A549 (cell line): Measurements from ENCODE around the gene ARL2BP. TPM values are rescaled to one million over a fixed set of nuclear protein-coding genes. Genes with fewer than 3 reads are reported as not detected.

Experiments
- ATAC-seq, 2 experiments: fragments of 200-7000 bp in 1 of 2; fragments of >200 bp in 1 of 2; cut with Nextera tagmentation in 1 of 2; cut with Tn5 transposase in 1 of 2; 3 replicates each; pipeline versions ENCODE4 v1.8.0 to v1.9.1; 2018 to 2020; ENCODE audit warnings: mild to moderate bottlenecking in 1 of 2, moderate library complexity in 1 of 2
- CTCF ChIA-PET: fragments of 300-600 bp; sonication (Branson Sonifier 250); formaldehyde crosslinking; extraction: SDS; loops from one replicate; lab custom pipeline; 2021; ENCODE audit warnings: antibody characterized with exemption, inconsistent platforms; lab: Yijun Ruan, JAX
- POLR2A ChIA-PET: fragments of 350-600 bp; formaldehyde crosslinking; extraction: SDS; loops from one replicate; lab custom pipeline; 2021; ENCODE audit warnings: antibody characterized with exemption, inconsistent platforms; lab: Yijun Ruan, JAX
- DNase-seq, 2 experiments: peaks; one replicate each; pipeline versions ENCODE4 v3.0.0 to v3.0.0-alpha.2; 2011 to 2016; ENCODE audit warnings: low read depth in 1 of 2, low spot score in 1 of 2
- FAIRE-seq: peaks from 2 replicates; lab custom pipeline; 2011; peaks lifted over from hg19 to GRCh38; lab: Jason Lieb, UNC
- H3K27ac ChIP-seq, 2 experiments: fragments of >200 bp; sonication (Bioruptor Twin); formaldehyde crosslinking; 3 replicates each; pipeline ENCODE4 v1.5.1; 2016 to 2017
- H3K4me1 ChIP-seq: fragments of >200 bp; sonication (Bioruptor Twin); formaldehyde crosslinking; 3 replicates; pipeline ENCODE4 v1.6.1; 2016
- H3K4me2 ChIP-seq: fragments of >200 bp; sonication (Bioruptor Twin); formaldehyde crosslinking; 3 replicates; pipeline ENCODE4 v1.6.1; 2016
- H3K4me3 ChIP-seq: fragments of >200 bp; sonication (Bioruptor Twin); formaldehyde crosslinking; 3 replicates; pipeline ENCODE4 v1.5.1; 2016
- H3K9me3 ChIP-seq: fragments of >200 bp; sonication (Bioruptor Twin); formaldehyde crosslinking; 3 replicates; pipeline ENCODE4 v1.6.1; 2016
- CBX8 ChIP-seq: fragments of 200-600 bp; sonication (generic); IDR thresholded peaks from 2 replicates; pipeline ENCODE4 v1.6.1; 2016
- CHD2 ChIP-seq: fragments of 150-350 bp; IDR thresholded peaks from 2 replicates; pipeline ENCODE4 v1.6.1; 2014; ENCODE audit warnings: low read length; ENCODE audit not compliant: partially characterized antibody
- CHD4 ChIP-seq: fragments of 200-600 bp; sonication (generic); IDR thresholded peaks from 2 replicates; pipeline ENCODE4 v1.6.1; 2016; ENCODE audit warnings: antibody characterized with exemption, mild to moderate bottlenecking, borderline replicate concordance
- EHF ChIP-seq: fragments of 250-450 bp; sonication (Bioruptor Pico); IDR thresholded peaks from 2 replicates; pipeline ENCODE4 v1.5.0; 2020; ENCODE audit warnings: mild to moderate bottlenecking
- MAFK ChIP-seq: fragments of 450-650 bp; IDR thresholded peaks from 2 replicates; pipeline ENCODE4 v1.6.1; 2014; ENCODE audit not compliant: partially characterized antibody
- MAX ChIP-seq: IDR thresholded peaks from 2 replicates; pipeline ENCODE4 v1.6.1; 2012
- NR3C1 ChIP-seq: fragments of >200 bp; sonication (Bioruptor Twin); formaldehyde crosslinking; IDR thresholded peaks from 3 replicates; pipeline ENCODE4 v1.6.1; 2017
- PHF8 ChIP-seq: fragments of 200-600 bp; sonication (generic); IDR thresholded peaks from 2 replicates; pipeline ENCODE4 v1.6.1; 2016; ENCODE audit warnings: low read depth, mild to moderate bottlenecking, antibody characterized with exemption, moderate library complexity, borderline replicate concordance
- RAD21 ChIP-seq, 2 experiments: fragments of >200 bp in 1 of 2; sonication (Bioruptor Twin) in 1 of 2; formaldehyde crosslinking in 1 of 2; IDR thresholded peaks in 1 of 2; conservative IDR thresholded peaks in 1 of 2; 2 replicates in 1 of 2; 3 replicates in 1 of 2; pipeline ENCODE4 v1.6.1; 2012 to 2018; ENCODE audit warnings: inconsistent platforms in 1 of 2
- RARB ChIP-seq: fragments of 250-450 bp; sonication (Bioruptor Pico); IDR thresholded peaks from 2 replicates; pipeline ENCODE4 v1.8.0; 2021; ENCODE audit warnings: mild to moderate bottlenecking, moderate library complexity
- SREBF2 ChIP-seq: fragments of 450-650 bp; IDR thresholded peaks from 2 replicates; pipeline ENCODE4 v1.6.1; 2014; ENCODE audit warnings: mild to moderate bottlenecking, moderate library complexity
- TFCP2L1 ChIP-seq: fragments of 250-450 bp; sonication (Bioruptor Pico); IDR thresholded peaks from 2 replicates; pipeline ENCODE4 v1.5.0; 2021; ENCODE audit warnings: mild to moderate bottlenecking
- TP53 ChIP-seq: fragments of 250-450 bp; sonication (Bioruptor Pico); IDR thresholded peaks from 2 replicates; pipeline ENCODE4 v1.5.0; 2021; ENCODE audit warnings: mild to moderate bottlenecking, moderate library complexity
- WGBS: methylation state at CpG from one replicate; pipeline ENCODE4 v1.1.6; 2017; ENCODE audit errors: missing lambda C conversion rate; 5-methylcytosine and 5-hydroxymethylcytosine counted together
- polyA plus RNA-seq, 4 experiments: library from polyadenylated mRNA; depleted of rRNA in 3 of 4; stranded (reverse); fragments of >200 nt; fragmentation: RNase III in 1 of 4; extraction: RNeasy Plus Mini Kit Qiagen cat#74134 plus additional on column Dnase treatment in 1 of 4; gene quantifications; 2 replicates in 3 of 4; 3 replicates in 1 of 4; pipeline ENCODE4 v1.2.3, GENCODE V29; 2011 to 2017
- TF ChIP-seq, protein P1 (sequence below): IDR thresholded peaks from 2 replicates; pipeline ENCODE4 v1.6.1; 2012
- TF ChIP-seq, protein P2 (sequence below): IDR thresholded peaks from 2 replicates; pipeline ENCODE4 v1.6.1; 2012; ENCODE audit warnings: low read depth, borderline replicate concordance
- TF ChIP-seq, protein P3 (sequence below): fragments of >200 bp; sonication (Bioruptor Twin); formaldehyde crosslinking; IDR thresholded peaks from 3 replicates; pipeline ENCODE4 v1.6.1; 2016

Gene ARL2BP
- polyA plus RNA-seq, 2 of the 4 experiments (the other 2 are of a cell fraction) = 67.0 to 126 TPM

DNA sequence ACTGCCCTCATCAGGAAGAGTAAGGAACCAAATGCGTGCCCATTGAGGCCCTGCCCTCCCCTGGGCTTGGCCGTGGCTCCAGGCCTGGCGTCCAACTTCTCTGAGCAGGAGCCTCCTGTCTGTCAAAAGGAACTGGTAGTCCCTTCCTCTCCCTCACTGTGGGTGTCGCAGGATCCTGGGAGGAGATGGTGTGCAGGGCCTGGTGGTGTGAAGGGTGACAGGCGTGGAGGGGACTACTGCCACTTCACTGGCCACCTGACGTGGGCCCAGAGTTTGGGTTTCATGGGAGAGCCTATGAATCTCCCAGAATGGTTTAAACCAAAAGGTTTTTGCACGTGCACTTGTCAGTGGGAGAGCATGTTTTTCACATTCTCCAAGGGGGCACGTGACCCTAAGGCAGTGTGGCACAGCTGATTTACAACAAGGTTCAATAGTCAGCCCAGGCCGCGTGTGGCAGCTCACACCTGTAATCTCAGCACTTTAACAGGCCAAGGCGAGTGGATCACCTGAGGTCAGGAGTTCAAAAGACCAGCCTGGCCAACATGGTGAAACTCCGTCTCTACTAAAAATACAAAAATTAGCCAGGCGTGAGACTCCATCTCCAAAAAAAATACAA, 12.5 kb downstream of the ARL2BP start:
- Histone ChIP-seq H3K9me3 (no peaks in the 10 kb centered on the region), H3K4me2 (no peak overlapping the region), H3K4me1 (peaks cover 20% of the 10 kb centered on the region), H3K4me3 (no peak overlapping the region), H3K27ac (no peak overlapping the region)
- ATAC-seq = no peak
- no peak for FAIRE-seq
- DNase-seq = no peak
- CTCF ChIA-PET = interaction anchor here (1.2 kb wide), 1 partner anchor 10 kb away, joined by 5 read pairs; no protein-coding TSS in a partner anchor
- WGBS = 93% methylated on average over 13 of the region's 13 CpGs
- POLR2A ChIA-PET = interaction anchor here (0.8 kb wide), 1 partner anchor 12 kb away, joined by 3 read pairs; the partner anchor contains the start of gene ARL2BP
- TF ChIP-seq TP53 (CRISPR knock-in tag) (no peak), CBX8 (no peak), CHD4 (no peak), MAFK (no peak)
- TF ChIP-seq, protein P1, sequence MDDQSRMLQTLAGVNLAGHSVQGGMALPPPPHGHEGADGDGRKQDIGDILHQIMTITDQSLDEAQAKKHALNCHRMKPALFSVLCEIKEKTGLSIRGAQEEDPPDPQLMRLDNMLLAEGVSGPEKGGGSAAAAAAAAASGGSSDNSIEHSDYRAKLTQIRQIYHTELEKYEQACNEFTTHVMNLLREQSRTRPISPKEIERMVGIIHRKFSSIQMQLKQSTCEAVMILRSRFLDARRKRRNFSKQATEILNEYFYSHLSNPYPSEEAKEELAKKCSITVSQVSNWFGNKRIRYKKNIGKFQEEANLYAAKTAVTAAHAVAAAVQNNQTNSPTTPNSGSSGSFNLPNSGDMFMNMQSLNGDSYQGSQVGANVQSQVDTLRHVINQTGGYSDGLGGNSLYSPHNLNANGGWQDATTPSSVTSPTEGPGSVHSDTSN = no peak

DNA sequence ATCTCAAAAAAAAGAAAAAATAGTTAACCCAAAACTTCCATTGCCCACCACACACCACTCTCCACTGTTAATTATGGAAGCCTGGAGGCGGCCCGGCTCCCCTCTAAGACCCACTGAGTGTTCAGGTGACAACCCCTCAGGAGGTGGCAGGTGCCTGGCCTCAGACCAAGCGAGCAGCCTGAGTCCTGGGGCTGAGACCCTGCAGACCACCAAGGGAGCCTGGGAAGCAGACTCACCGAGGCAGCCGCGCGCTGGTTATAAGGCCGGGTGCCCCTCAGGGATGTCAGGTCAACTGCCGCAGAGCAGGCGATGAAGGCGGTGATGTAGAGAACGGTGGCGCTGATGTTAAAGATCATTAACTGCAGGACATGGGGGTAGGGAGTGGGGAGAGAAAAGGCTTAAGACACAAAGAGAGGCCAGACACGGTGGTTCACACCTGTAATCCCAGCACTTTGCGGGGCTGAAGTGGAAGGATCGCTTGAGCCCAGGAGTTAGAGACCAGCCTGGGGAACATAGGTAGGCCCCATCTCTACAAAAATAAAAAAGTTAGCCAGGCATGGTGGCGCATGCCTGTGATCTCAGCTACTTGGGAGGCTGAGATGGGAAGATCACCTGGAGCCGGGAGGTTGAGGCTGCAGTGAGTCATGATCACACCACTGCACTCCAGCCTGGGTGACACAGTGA, 13.3 kb downstream of the ARL2BP start:
- WGBS = 97% methylated on average over 18 of the region's 18 CpGs
- TF ChIP-seq, protein P2, sequence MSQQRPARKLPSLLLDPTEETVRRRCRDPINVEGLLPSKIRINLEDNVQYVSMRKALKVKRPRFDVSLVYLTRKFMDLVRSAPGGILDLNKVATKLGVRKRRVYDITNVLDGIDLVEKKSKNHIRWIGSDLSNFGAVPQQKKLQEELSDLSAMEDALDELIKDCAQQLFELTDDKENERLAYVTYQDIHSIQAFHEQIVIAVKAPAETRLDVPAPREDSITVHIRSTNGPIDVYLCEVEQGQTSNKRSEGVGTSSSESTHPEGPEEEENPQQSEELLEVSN = no peak
- no peak for TF ChIP-seq RAD21 (conservative IDR thresholded peaks at IDR 0.05 in 1 of 2, IDR thresholded peaks at IDR 0.05 in 1 of 2)
- no peak for TF ChIP-seq EHF (CRISPR knock-in tag)
- TF ChIP-seq, protein P3, sequence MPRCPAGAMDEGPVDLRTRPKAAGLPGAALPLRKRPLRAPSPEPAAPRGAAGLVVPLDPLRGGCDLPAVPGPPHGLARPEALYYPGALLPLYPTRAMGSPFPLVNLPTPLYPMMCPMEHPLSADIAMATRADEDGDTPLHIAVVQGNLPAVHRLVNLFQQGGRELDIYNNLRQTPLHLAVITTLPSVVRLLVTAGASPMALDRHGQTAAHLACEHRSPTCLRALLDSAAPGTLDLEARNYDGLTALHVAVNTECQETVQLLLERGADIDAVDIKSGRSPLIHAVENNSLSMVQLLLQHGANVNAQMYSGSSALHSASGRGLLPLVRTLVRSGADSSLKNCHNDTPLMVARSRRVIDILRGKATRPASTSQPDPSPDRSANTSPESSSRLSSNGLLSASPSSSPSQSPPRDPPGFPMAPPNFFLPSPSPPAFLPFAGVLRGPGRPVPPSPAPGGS = no peak
- TF ChIP-seq TFCP2L1 = no peak
- TF ChIP-seq CHD4 = no peak
- TF ChIP-seq PHF8 = no peak
- Histone ChIP-seq H3K4me2 (no peak overlapping the region), H3K9me3 (no peaks in the 10 kb centered on the region), H3K4me1 (peaks cover 12% of the 10 kb centered on the region), H3K4me3 (no peak overlapping the region), H3K27ac (no peak overlapping the region)
- ATAC-seq = no peak
- FAIRE-seq = no peak
- CTCF ChIA-PET = no interaction called here
- POLR2A ChIA-PET = no interaction called here
- DNase-seq = no peak

- POLR2A ChIA-PET = interaction anchor here (1.7 kb wide), 1 partner anchor 14 kb away, joined by 6 read pairs; the partner anchor contains the start of gene ARL2BP
- CTCF ChIA-PET = interaction anchor here (1.2 kb wide), 1 partner anchor 41 kb away, joined by 4 read pairs; no protein-coding TSS in a partner anchor
Measured at GRCh38 chr16:57258910-57259475, 13.9 kb downstream of the ARL2BP start.

More at GRCh38 chr16:57258910-57259475, 13.9 kb downstream of the ARL2BP start:
- ATAC-seq (no peak; a peak in 1 of 6 replicates), FAIRE-seq (no peak), DNase-seq (no peak)
- TF ChIP-seq, protein P3 = no peak
- no peak for TF ChIP-seq CHD2
- TF ChIP-seq, protein P2 = no peak
- TF ChIP-seq MAX = no peak
- TF ChIP-seq SREBF2 = no peak
- no peak for TF ChIP-seq NR3C1
- TF ChIP-seq RARB (CRISPR knock-in tag) = no peak
- H3K4me2 ChIP-seq = no peak overlapping the region
- H3K4me1 ChIP-seq = peaks cover 9% of the 10 kb centered on the region; the same call in 2 of the 3 replicates
- H3K9me3 ChIP-seq = no peaks in the 10 kb centered on the region
- whole genome bisulfite sequencing = 58% methylated on average over 1 of the region's 1 CpG
- H3K4me3 ChIP-seq = no peak overlapping the region
- H3K27ac ChIP-seq = no peak overlapping the region
